HepG2 (cell line): ENCODE results near the gene NFYB. TPM values are rescaled to one million over a fixed set of nuclear protein-coding genes. Genes with fewer than 3 reads are reported as not detected.

Experiments
- CC2D1A ChIP-seq: sonication (generic); formaldehyde crosslinking; IDR thresholded peaks from 2 replicates; pipeline ENCODE4 v1.8.1; 2023; ENCODE audit warnings: mild to moderate bottlenecking, missing genetic modification reagents
- CENPT ChIP-seq: sonication (generic); formaldehyde crosslinking; IDR thresholded peaks from 2 replicates; pipeline ENCODE4 v1.8.0; 2022; ENCODE audit warnings: low read depth, mild to moderate bottlenecking, moderate library complexity, missing genetic modification reagents
- RCOR2 ChIP-seq: IDR thresholded peaks from 2 replicates; pipeline ENCODE4 v1.6.1; 2016; ENCODE audit warnings: missing biosample characterization, missing genetic modification reagents
- SP2 ChIP-seq: sonication (generic); formaldehyde crosslinking; IDR thresholded peaks from 2 replicates; pipeline ENCODE4 v1.5.1; 2020; ENCODE audit warnings: mild to moderate bottlenecking, missing genetic modification reagents
- ZNF451 ChIP-seq: sonication (generic); formaldehyde crosslinking; IDR thresholded peaks from 2 replicates; pipeline ENCODE4 v1.5.0; 2020; ENCODE audit warnings: mild to moderate bottlenecking, missing genetic modification reagents
- ZNF670 ChIP-seq: sonication (generic); formaldehyde crosslinking; IDR thresholded peaks from 2 replicates; pipeline ENCODE4 v1.8.0; 2022; ENCODE audit warnings: mild to moderate bottlenecking, missing genetic modification reagents, borderline replicate concordance
- ZNF720 ChIP-seq: sonication (generic); formaldehyde crosslinking; IDR thresholded peaks from 2 replicates; pipeline ENCODE4 v1.4.0; 2020; ENCODE audit warnings: missing genetic modification reagents
- ZSCAN20 ChIP-seq: sonication (generic); formaldehyde crosslinking; IDR thresholded peaks from 2 replicates; pipeline ENCODE4 v1.4.0; 2020; ENCODE audit warnings: missing genetic modification reagents, mild to moderate bottlenecking, borderline replicate concordance
- ZSCAN25 ChIP-seq: sonication (generic); formaldehyde crosslinking; IDR thresholded peaks from 2 replicates; pipeline ENCODE4 v1.8.0; 2022; ENCODE audit warnings: mild to moderate bottlenecking, missing genetic modification reagents
- polyA plus RNA-seq, 8 experiments: library from polyadenylated mRNA; depleted of rRNA in 3 of 8; stranded (reverse) in 7 of 8; unstranded in 1 of 8; fragments of >200 nt; fragmentation: Illumina TruSeq in 4 of 8; extraction: Trizol in 4 of 8; gene quantifications; 2 replicates each; pipeline versions ENCODE4 v1.2.1 to v1.2.3, GENCODE V29; 2011 to 2016; ENCODE audit warnings: low read depth in 4 of 8, missing spikeins in 1 of 8, mixed read lengths in 1 of 8; ENCODE audit not compliant: insufficient read depth in 1 of 8
- total RNA-seq, 5 experiments: library from RNA; depleted of rRNA; stranded (reverse); fragments of >200 nt; fragmentation: Illumina TruSeq; extraction: Trizol; gene quantifications; 2 replicates each; pipeline ENCODE4 v1.2.3, GENCODE V29; 2016; ENCODE audit warnings: low read depth in 1 of 5
- TF ChIP-seq, protein P1 (sequence below): sonication (generic); formaldehyde crosslinking; IDR thresholded peaks from 2 replicates; pipeline ENCODE4 v1.5.0; 2020; ENCODE audit warnings: mild to moderate bottlenecking, missing genetic modification reagents, borderline replicate concordance
- TF ChIP-seq, protein P2 (sequence below): IDR thresholded peaks from 2 replicates; pipeline ENCODE4 v1.6.1; 2016; ENCODE audit warnings: low read depth, borderline replicate concordance
- TF ChIP-seq, protein P3 (sequence below): conservative IDR thresholded peaks from 2 replicates; pipeline ENCODE4 v1.6.1; 2018; ENCODE audit warnings: missing genetic modification reagents
- TF ChIP-seq, protein P4 (sequence below): sonication (generic); formaldehyde crosslinking; IDR thresholded peaks from 2 replicates; pipeline ENCODE4 v1.4.0; 2020; ENCODE audit warnings: missing genetic modification reagents, borderline replicate concordance
- TF ChIP-seq, protein P5 (sequence below): sonication (generic); formaldehyde crosslinking; IDR thresholded peaks from 2 replicates; pipeline ENCODE4 v1.4.0; 2020; ENCODE audit warnings: missing genetic modification reagents, low read depth, mild to moderate bottlenecking, borderline replicate concordance

Gene NFYB
- total and polyA plus RNA-seq, 2 of the 13 experiments (the other 11 are each of a cell fraction or from before 2014, with no cell fraction given): 18.7 to 36.6 TPM

DNA sequence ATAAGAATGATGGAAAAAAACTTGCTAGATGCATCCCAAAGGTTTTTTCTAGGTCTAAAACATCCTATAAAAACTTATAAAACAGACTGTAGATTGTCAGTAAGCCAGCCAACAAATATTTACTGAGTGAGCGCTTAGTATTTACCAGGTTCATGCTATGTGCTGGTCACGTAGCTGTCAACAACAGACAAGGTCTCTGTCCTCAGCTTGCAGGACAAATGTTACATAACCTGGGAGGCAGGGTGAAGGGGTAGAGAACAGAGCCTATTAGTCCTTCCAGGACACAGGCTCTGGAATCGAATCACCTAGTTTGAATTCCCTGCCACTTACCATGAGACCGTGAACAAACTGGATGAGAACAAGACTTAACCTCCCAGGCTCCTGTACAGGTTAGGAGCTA is 6.4 kb downstream of the NFYB start (continued):
- TF ChIP-seq, protein P1, sequence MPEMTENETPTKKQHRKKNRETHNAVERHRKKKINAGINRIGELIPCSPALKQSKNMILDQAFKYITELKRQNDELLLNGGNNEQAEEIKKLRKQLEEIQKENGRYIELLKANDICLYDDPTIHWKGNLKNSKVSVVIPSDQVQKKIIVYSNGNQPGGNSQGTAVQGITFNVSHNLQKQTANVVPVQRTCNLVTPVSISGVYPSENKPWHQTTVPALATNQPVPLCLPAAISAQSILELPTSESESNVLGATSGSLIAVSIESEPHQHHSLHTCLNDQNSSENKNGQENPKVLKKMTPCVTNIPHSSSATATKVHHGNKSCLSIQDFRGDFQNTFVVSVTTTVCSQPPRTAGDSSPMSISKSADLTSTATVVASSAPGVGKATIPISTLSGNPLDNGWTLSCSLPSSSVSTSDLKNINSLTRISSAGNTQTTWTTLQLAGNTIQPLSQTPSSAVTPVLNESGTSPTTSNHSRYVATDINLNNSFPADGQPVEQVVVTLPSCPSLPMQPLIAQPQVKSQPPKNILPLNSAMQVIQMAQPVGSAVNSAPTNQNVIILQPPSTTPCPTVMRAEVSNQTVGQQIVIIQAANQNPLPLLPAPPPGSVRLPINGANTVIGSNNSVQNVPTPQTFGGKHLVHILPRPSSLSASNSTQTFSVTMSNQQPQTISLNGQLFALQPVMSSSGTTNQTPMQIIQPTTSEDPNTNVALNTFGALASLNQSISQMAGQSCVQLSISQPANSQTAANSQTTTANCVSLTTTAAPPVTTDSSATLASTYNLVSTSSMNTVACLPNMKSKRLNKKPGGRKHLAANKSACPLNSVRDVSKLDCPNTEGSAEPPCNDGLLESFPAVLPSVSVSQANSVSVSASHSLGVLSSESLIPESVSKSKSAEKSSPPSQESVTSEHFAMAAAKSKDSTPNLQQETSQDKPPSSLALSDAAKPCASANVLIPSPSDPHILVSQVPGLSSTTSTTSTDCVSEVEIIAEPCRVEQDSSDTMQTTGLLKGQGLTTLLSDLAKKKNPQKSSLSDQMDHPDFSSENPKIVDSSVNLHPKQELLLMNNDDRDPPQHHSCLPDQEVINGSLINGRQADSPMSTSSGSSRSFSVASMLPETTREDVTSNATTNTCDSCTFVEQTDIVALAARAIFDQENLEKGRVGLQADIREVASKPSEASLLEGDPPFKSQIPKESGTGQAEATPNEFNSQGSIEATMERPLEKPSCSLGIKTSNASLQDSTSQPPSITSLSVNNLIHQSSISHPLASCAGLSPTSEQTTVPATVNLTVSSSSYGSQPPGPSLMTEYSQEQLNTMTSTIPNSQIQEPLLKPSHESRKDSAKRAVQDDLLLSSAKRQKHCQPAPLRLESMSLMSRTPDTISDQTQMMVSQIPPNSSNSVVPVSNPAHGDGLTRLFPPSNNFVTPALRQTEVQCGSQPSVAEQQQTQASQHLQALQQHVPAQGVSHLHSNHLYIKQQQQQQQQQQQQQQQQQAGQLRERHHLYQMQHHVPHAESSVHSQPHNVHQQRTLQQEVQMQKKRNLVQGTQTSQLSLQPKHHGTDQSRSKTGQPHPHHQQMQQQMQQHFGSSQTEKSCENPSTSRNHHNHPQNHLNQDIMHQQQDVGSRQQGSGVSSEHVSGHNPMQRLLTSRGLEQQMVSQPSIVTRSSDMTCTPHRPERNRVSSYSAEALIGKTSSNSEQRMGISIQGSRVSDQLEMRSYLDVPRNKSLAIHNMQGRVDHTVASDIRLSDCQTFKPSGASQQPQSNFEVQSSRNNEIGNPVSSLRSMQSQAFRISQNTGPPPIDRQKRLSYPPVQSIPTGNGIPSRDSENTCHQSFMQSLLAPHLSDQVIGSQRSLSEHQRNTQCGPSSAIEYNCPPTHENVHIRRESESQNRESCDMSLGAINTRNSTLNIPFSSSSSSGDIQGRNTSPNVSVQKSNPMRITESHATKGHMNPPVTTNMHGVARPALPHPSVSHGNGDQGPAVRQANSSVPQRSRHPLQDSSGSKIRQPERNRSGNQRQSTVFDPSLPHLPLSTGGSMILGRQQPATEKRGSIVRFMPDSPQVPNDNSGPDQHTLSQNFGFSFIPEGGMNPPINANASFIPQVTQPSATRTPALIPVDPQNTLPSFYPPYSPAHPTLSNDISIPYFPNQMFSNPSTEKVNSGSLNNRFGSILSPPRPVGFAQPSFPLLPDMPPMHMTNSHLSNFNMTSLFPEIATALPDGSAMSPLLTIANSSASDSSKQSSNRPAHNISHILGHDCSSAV (CRISPR knock-in tag): no peak
- TF ChIP-seq ZSCAN25 (CRISPR knock-in tag): no peak
- TF ChIP-seq, protein P2, sequence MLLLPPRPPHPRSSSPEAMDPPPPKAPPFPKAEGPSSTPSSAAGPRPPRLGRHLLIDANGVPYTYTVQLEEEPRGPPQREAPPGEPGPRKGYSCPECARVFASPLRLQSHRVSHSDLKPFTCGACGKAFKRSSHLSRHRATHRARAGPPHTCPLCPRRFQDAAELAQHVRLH: 0 out of 2 replicates have a peak, but pooled peaks have one; percentile 50
- TF ChIP-seq, protein P3, sequence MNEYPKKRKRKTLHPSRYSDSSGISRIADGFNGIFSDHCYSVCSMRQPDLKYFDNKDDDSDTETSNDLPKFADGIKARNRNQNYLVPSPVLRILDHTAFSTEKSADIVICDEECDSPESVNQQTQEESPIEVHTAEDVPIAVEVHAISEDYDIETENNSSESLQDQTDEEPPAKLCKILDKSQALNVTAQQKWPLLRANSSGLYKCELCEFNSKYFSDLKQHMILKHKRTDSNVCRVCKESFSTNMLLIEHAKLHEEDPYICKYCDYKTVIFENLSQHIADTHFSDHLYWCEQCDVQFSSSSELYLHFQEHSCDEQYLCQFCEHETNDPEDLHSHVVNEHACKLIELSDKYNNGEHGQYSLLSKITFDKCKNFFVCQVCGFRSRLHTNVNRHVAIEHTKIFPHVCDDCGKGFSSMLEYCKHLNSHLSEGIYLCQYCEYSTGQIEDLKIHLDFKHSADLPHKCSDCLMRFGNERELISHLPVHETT: no peak
- TF ChIP-seq ZSCAN20: no peak
- no peak for TF ChIP-seq SP2 (CRISPR knock-in tag)
- no peak for TF ChIP-seq ZNF720 (CRISPR knock-in tag)
- TF ChIP-seq, protein P4, sequence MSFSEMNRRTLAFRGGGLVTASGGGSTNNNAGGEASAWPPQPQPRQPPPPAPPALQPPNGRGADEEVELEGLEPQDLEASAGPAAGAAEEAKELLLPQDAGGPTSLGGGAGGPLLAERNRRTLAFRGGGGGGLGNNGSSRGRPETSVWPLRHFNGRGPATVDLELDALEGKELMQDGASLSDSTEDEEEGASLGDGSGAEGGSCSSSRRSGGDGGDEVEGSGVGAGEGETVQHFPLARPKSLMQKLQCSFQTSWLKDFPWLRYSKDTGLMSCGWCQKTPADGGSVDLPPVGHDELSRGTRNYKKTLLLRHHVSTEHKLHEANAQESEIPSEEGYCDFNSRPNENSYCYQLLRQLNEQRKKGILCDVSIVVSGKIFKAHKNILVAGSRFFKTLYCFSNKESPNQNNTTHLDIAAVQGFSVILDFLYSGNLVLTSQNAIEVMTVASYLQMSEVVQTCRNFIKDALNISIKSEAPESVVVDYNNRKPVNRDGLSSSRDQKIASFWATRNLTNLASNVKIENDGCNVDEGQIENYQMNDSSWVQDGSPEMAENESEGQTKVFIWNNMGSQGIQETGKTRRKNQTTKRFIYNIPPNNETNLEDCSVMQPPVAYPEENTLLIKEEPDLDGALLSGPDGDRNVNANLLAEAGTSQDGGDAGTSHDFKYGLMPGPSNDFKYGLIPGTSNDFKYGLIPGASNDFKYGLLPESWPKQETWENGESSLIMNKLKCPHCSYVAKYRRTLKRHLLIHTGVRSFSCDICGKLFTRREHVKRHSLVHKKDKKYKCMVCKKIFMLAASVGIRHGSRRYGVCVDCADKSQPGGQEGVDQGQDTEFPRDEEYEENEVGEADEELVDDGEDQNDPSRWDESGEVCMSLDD: no peak
- TF ChIP-seq, protein P5, sequence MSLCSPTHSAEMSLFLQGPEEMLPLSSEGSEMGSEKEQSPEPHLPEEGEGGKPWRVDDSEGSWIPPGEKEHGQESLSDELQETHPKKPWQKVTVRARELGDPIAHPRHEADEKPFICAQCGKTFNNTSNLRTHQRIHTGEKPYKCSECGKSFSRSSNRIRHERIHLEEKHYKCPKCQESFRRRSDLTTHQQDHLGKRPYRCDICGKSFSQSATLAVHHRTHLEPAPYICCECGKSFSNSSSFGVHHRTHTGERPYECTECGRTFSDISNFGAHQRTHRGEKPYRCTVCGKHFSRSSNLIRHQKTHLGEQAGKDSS: no peak
- TF ChIP-seq CC2D1A: no peak
- peak; percentile 57; the same call in 1 of the 2 replicates for TF ChIP-seq RCOR2
- TF ChIP-seq CENPT (CRISPR knock-in tag): no peak
- peak; percentile 46; the same call in 1 of the 2 replicates for TF ChIP-seq ZNF670
- TF ChIP-seq ZNF451 (CRISPR knock-in tag): no peak
